HG03460 (cell line): ENCODE data around the gene GPR32.
"Not testable (repeated sequence)": the region's sequence is repeated elsewhere in the genome, so short reads cannot be mapped to it uniquely, and the experiment has no call there.

ENCODE experiments used
- ATAC-seq: cut with Tn5 transposase; IDR thresholded peaks from one replicate; pipeline ENCODE4 v1.9.1; 2021; ENCODE audit not compliant: unreplicated experiment

GPR32 gene

DNA sequence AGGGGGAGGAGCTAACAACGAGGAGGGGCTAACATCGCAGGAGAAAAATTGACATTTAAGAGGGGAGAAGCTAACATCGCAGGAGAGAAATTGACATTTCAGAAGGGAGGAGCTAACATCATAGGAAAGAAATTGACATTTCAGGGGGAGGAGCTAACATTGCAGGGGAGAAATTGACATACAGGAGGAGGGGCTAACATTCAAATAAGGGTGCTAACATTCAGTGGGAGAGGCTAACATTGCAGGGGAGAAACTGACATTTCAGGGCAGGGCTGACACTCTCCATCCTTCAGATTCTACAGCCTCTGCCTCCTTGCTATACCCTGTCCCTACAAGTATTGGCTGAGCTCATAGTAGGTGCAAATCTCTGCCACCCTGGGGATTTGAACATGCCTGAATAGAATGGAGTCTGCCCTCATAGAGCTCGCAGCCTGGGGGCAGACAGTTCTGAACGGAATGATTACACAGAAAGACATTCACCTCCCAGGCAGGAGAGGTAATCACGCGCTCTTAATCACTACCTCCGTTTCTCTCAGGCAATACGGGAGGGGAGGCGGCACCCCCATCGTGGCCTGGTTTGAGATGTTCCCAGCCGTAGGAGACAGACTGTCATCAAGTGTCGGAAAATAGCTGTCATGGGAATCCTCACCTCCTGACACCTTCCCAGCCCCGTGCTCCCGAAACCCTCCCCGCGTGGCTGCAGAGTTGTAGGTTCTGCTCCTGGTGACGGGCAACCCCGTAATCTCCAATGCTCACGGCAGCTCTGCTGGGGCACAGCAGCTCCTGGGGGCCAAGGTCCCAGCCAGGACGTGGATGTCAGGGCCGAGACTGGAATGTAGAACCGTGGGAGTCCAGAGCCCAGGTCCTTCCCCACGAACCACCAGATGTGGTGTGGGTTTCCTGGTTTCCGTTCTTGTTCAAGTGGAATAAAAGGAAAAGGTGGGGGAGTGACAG, 9.5 kb downstream of the GPR32 start:
- no peak for ATAC-seq

DNA sequence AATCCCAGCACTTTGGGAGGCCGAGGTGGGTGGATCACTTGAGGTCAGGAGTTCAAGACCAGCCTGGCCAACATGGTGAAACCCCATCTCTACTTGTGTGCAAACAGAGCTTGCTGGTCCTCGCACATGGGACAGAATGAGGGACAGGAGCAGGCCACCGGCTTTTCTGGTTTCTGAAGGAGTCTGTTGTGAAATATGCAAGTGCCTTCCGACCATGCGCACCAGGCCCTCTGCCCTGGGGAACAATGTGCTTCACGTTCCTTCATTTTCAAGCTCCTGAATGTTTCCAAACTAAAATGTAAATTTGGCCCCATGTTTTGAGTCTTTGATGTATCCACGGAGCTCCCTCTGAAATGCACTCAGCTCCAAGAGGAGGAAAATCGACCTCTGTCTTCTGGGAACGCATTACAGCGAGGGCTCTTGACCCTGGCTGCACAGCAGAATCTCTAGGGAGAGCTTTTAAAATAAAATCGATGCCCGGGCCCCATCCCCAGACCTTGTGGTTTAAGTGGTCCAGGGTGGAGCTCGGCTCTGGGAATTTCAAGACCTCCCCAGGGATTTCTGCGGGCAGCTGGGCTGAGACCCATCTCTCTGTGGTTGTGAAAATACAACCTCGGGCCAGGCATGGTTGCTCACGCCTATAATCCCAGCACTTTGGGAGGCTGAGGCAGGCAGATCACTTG, 10.6 kb downstream of the GPR32 start:
- no peak for ATAC-seq

DNA sequence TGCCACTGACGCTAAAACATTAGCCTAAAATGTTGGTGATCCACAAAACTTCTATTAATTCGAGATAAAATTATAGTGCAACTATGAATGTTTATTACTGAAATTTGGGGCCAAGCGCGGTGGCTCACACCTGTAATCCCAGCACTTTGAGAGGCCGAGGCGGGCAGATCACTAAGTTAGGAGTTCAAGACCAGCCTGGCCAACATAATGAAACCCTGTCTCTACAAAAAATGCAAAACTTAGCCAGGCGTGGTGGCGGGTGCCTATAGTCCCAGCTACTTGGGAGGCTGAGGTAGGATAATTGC, 13.5 kb downstream of the GPR32 start:
- not testable (repeated sequence) for ATAC-seq

DNA sequence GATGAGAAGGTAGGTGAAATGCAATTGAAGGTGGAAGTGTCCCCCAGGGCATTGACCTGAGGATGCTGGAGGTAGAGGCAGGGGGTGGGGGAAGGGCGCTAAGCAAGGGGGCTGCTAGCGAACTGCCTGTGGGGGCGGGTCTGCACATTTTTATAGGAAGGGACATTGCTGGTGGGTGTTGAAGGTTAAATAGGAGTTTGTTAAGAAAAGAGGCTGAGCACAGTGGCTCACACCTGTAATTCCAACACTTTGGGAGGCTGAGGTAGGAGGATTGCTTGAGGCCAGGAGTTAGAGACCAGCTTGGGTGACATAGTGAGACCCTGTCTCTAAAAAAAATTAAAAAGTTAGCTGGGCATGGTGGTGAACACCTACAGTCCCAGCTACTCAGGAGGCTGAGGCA, 14.4 kb downstream of the GPR32 start:
- no peak for ATAC-seq

DNA sequence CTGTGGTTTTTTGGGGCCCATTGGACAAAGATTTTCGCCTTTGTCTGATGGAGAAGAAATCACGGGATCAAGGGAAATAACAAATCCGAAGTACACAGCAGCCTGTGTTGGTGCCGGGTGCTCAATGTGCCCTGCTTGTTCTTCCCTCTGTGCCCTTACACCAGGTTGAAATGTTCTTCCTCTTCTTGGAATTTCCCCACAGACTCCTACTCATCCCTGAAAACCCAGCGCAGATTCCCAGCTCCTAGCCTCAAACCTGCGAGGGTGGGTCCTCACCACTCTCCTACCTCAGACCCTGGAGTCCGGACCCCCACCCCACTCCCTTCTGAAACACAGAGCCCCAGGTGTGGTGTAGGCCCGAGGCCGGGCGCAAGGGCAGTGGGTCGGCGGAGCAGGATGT, 15.1 kb downstream of the GPR32 start:
- no peak for ATAC-seq

DNA sequence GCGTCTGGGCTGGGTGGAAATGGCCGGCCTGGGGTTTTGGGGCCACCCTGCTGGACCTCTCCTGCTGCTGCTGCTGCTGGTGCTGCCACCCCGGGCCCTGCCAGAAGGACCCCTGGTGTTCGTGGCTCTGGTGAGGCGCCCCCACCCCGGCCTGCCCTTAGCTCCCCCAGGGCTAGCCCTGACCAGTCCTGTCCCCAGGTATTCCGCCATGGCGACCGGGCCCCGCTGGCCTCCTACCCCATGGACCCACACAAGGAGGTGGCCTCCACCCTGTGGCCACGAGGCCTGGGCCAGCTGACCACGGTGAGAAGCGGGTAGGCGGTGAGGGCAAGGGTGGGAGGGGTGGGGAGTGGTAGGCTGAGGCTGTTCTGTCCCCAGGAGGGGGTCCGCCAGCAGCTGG, 20.1 kb downstream of the GPR32 start, which contains the start of gene ACP4:
TSS of gene ACP4 (plus strand) at position 20 of the 400 bp plus-strand sequence. CDS start at position 20, 0 bp downstream.
- ATAC-seq: no peak

DNA sequence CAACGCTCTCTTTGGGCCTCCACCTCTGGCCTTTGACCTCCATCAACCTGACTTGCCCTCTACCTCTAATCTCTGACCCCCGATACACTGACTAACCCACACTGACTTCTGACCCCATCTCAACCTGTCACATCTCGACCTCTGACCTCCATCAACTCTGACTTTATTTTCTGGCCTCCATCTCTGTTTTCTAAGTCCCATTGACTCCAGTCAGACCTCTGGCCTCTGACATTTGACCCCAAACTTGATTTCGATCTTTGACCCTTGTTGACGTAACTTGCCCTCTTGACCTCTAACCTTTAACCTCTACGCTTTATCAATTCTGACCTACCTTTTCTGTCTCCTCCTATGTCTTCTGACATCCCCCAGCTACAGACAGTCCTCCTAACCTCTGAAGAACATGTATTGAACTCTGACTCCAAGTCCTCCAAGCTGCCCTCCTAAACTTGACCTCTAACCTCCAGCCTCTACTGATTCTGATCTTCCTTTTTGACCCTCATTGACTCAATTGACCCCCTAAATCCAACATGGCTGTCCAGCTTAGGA, 20.7 kb downstream of the GPR32 start:
- no peak for ATAC-seq

DNA sequence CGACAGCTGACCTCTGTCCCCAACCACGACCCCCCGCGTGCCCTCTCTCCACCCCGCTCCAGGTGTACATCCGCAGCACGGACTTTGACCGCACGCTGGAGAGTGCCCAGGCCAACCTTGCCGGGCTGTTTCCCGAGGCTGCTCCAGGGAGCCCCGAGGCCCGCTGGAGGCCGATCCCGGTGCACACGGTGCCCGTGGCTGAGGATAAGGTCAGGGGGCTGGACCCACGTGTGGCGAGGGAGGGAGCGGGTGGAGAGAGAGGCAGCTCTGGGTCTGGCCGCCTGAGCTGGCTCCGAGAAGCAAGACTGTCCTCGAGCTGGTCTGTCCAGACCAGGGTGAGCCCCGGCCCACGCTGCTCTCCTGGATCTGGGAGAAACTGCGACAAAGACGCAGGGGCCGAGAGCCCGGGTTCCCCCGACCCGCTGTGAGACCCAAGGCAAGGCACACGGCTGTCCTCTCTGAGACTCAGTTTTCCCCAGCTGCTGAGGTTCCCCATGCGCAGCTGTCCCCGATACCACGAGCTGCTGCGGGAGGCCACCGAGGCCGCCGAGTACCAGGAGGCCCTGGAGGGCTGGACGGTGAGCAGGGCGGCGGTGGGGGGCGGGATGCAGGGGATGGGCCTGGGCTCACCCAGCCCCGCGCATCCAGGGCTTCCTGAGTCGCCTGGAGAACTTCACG, 21.5 kb downstream of the GPR32 start:
- no peak for ATAC-seq

DNA sequence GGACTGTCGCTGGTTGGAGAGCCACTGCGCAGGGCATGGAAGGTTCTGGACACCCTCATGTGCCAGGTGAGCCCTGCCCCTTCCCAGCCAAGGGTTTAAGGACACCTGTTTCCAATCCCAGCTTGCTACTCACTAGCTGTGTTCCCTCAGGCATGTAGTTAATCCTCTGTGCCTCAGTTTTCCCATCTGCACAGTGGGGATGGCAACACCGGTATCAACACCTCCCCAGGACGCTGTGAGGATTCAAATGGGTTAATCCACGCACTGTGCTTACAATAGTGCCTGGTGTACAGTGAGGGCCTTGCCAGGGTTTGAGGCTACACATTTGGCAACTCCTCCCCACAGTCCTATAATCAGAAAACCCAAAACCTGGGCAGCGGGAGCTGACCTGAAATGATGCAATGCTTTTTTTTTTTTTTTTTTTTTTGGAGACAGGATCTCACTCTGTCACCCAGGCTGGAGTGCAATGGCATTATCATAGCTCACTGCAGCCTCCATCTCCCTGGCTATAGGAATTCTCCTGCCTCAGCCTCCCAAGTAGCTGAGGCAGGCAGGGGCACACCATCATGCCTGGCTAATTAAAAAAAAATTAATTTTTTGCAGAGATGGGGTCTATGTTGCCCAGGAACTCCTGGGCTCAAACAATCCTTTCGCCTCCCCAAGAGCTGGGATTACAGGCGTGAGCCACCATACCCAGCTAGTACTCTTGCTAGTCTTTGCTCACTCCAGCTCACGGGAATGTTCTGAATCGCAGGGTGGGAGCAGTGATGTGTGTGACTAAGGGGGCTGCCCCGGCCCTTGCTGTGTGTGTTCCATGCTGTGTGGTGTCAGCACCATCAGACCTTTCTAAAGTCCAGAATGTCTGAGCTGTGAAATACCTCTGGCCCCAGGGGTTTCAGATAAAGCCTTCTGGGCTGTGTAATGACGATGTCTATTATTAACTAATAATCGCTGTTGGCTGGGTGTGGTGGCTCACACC, 22.3 kb downstream of the GPR32 start:
- no peak for ATAC-seq

DNA sequence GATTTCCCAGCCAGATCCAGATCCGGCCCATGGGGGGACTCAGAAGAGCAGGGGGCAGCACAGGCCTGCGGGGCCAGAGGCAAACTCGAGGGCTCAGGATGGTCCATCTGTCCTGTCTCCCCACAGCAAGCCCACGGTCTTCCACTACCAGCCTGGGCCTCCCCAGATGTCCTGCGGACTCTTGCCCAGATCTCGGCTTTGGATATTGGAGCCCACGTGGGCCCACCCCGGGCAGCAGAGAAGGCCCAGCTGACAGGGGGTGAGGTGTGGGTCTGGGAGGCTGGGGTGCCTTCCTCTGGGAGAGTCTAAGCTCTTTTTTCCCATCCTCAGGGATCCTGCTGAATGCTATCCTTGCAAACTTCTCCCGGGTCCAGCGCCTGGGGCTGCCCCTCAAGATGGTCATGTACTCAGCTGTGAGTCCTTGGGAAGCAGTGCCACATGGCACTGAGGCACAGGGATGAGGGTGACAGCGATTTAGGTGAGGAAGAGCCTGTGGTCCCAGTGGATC, 23.3 kb downstream of the GPR32 start:
- ATAC-seq: no peak

DNA sequence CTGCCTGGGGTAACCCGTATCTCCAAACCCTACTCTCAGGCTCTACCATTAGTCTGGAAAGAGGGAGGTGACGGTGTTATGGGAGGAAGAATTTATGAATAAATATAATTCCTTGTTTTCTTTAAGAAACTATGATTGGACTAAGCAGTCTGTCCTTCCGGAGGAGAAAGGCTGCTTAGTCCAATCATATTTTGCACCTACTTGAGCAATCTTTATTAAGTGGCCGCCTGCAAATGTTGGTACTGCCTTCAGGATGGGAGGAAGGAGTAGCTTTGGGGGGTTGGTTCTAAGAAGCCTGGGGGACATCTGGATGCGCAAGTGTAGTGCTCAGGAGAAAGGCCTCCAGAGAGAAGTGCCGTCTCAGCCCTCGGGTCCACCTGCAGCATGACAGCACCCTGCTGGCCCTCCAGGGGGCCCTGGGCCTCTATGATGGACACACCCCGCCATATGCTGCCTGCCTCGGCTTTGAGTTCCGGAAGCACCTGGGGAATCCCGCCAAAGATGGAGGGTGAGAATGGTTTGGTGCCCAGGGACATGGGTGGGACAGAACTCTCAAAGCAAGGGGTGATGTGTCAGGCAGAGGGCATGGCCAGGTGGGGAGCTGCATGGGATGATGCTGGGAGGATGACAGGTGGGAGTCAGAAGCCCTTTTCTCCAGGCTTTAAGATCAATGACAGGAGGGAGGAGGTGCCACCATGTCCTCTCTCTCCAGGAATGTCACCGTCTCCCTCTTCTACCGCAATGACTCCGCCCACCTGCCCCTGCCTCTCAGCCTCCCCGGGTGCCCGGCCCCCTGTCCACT, 24.0 kb downstream of the GPR32 start:
- ATAC-seq: no peak

DNA sequence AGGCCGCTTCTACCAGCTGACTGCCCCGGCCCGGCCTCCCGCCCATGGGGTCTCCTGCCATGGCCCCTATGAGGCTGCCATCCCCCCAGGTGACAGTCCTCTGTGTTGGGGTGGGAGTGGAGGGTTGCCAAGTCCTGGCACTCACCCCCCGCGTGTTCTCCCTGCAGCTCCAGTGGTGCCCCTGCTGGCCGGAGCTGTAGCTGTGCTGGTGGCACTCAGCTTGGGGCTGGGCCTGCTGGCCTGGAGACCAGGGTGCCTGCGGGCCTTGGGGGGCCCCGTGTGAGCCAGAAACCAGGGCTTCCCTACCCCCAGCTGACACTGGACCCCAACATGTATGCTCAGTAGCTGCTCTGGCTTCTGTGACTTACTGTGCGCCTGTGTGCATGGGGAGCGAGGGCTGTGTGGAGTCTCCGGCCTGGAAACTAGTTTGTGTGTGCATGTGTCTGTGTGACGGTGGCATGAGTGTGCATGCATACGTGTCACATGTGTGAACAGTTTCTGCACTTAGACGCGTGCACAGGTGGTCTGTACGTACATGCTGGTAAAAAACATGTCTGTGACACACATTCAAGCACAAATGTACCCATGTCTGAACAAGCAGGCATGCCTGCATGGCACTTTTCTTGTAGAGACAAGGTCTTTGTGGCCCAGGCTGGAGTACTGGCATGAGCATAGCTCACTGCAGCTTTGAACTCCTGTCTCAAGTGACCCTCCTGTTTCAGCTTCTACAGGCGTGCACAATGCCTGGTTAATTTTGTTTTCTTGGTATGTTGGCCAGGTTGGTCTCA, 24.8 kb downstream of the GPR32 start:
- ATAC-seq: no peak

DNA sequence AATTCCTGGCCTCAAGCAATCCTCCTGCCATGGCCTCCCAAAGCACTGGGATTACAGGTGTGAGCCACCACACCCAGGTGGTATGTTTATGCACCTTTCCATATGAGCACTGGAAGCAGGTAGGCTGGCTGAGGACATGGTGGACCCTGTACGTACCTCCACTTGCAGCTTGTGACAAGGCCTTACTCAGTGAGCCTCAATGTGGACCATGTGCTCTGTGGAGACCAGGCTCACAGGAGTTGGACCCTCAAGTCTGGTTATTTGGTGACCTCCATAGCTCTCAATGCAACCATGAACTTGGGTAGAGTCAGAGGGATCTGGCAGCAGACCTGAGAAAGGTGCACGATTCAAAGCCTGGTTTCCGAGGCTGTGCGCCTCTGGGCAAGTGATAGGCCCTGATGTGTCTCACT, 25.4 kb downstream of the GPR32 start:
- ATAC-seq: no peak

DNA sequence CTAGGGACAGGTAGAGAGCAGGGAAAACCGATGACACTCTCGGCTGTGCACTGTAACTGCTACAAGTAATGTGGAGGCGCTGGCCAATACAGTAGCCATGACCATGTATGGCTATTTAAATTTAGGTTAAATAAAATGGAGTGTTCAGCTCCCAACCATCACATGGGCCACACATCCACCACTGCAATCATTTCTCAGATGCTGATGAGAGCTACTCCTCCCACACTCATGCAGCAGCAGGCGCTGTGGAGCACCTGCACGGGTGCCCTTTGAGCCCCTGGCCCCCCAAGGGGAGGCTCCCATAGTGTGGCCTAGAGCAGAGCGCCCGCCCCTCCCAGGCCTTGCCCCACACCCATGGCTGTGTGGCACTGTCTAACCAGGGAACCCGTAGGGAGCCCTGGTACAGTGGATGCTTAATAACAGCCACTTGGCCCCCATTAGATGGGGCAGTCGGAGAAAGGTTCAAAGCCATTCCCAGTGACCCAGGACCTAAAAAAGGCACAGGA, 25.9 kb downstream of the GPR32 start:
- no peak for ATAC-seq

DNA sequence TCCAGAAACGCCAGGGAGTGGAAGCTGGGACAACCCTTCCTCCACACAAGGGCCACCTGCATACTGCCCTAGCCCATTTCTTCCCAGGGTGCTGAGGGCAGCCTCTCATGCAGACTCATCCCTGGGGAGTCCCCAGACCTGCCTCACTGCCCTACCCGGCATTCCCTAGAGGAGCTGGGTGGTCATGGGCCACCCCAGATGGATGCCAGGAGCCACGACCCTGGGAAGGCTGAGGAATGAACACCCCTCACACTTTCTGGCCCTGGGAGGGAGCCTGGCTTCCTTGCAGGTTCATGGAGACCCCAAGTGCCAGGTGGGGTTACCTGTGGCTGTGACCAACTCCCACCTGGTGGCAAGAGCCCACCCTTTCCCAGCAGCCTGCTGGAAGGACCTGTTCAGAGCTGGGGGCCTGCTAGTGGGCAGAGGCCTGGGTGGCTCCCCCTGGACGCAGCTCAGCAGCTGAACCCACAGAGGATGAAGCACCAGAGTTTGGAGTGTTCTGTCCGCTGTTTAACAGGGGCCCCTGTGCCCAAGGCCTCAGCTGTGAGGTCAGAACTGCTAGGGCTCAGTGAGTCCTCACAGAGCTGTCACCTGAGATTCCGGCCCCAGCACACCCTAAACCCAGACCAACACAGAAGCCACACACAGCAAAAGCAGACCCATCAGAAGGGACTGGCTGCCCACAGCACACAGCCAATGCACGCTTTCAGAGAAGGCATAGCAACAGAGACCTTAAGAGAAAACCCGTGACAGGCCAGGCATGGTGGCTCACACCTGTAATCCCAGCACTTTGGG, 26.6 kb downstream of the GPR32 start:
- no peak for ATAC-seq

DNA sequence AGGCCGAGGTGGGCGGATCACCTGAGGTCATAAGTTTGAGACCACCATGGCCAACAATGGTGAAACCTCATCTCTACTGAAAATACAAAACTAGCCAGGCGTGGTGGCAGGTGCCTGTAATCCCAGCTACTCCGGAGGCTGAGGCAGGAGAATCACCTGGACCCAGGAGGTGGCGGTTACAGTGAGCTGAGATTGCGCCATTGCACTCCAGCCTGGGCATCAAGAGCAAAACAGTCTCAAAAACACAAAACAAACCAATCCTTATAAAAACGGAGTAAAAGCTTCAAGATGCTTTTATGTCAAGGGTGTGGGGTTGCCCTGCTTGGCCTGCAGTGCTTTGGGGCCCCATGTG, 27.1 kb downstream of the GPR32 start:
- no peak for ATAC-seq

DNA sequence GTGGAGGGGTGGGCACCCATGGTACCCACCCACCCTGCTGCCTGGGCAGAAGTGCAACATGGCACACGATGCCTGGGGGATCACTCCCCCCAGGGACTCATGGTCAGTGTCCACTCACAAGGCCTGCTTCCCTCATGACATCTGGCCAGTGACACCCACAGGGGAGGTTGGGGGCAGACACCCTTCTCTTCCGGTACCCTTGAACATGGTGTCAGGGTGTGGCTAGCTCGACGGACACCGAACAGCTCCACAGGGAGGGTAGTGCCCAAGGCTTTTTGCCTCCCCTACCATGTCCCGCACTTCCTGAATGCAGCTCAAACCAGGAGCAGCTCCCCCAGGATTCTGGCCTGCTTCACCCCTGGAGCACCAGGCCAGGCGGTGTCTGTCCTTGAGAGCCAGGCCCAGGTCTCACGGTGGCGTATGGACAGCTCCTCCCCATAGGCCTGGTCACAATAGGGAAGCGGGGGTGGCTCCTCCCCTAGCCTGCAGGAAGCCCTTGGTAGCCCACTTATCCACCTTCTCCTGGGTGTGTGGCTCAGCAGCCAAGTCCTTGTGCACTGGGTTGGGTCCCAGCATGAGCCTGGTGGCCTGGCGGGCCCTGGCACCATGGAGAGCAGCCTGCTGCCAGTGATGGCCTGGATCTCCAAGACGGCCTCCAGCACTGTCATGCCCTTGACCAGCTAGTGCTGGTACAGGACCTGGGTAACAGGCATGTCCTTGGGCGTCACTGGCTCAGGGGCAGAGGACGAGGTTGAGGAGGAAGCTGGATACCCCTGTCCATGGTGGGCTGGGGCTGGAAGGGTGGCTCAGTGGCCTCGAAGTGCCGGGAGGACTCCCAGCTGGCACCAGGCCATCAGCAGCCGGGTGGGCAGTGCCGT, 27.8 kb downstream of the GPR32 start:
- ATAC-seq: no peak
